ENCODE measurements around the gene SERGEF. TPM values are rescaled to one million over a fixed set of nuclear protein-coding genes. Genes with fewer than 3 reads are reported as not detected.

SERGEF gene
- total RNA-seq, 1 experiment from 2014 or later, result 26.1 TPM

- intact Hi-C loops (cut with micrococcal nuclease), result no loop called here
- POLR2A ChIA-PET, result interaction anchor here (0.9 kb wide), 1 partner anchor 16 kb away, joined by 3 read pairs; no protein-coding TSS in a partner anchor
- H3K9me3 Mint-ChIP-seq (ENCODE audit: unreplicated experiment), result no peaks in the 10 kb centered on the region
- BruUV-seq (replicated peaks), result no TSS peak
- TF ChIP-seq CTCF (IDR thresholded peaks at IDR 0.05; ENCODE audit: unreplicated experiment), result no peak
- H3K27ac Mint-ChIP-seq (ENCODE audit: low read depth, unreplicated experiment), result no peak overlapping the region
- DNase-seq (ENCODE audit: unreplicated experiment), result no peak
- H3K27me3 Mint-ChIP-seq (ENCODE audit: insufficient read depth, unreplicated experiment), result no peaks in the 10 kb centered on the region
- H3K36me3 Mint-ChIP-seq (ENCODE audit: insufficient read depth, unreplicated experiment), result no peaks in the 10 kb centered on the region
- no peaks in the 10 kb centered on the region for H3K4me1 Mint-ChIP-seq (ENCODE audit: insufficient read depth, unreplicated experiment)
- CTCF ChIA-PET, result no interaction called here
- no peak overlapping the region for H3K4me3 Mint-ChIP-seq (ENCODE audit: unreplicated experiment)
Observed at GRCh38 chr11:18027475-18027874, 14.6 kb upstream of the SERGEF start.

GRCh38 chr11:18022419-18022818 lies 9.6 kb upstream of the SERGEF start:
- intact Hi-C loops (cut with micrococcal nuclease), result no loop called here
- H3K4me1 Mint-ChIP-seq (ENCODE audit: insufficient read depth, unreplicated experiment), result no peaks in the 10 kb centered on the region

GRCh38 chr11:18019650-18020049 lies 6.8 kb upstream of the SERGEF start:
- Mint-ChIP-seq H3K4me3 (ENCODE audit: unreplicated experiment) (no peak overlapping the region), H3K27ac (ENCODE audit: low read depth, unreplicated experiment) (no peak overlapping the region), H3K9me3 (ENCODE audit: unreplicated experiment) (no peaks in the 10 kb centered on the region), H3K27me3 (ENCODE audit: insufficient read depth, unreplicated experiment) (no peaks in the 10 kb centered on the region), H3K4me1 (ENCODE audit: insufficient read depth, unreplicated experiment) (no peaks in the 10 kb centered on the region), H3K36me3 (ENCODE audit: insufficient read depth, unreplicated experiment) (no peaks in the 10 kb centered on the region)
- ChIA-PET POLR2A (no interaction called here), CTCF (no interaction called here)
- intact Hi-C loops (cut with micrococcal nuclease), result no loop called here
- no peak for TF ChIP-seq CTCF (IDR thresholded peaks at IDR 0.05; ENCODE audit: unreplicated experiment)
- no TSS peak for BruUV-seq (replicated peaks)
- no peak for DNase-seq (ENCODE audit: unreplicated experiment)

More at GRCh38 chr11:18022419-18022818, 9.6 kb upstream of the SERGEF start:
- H3K36me3 Mint-ChIP-seq (ENCODE audit: insufficient read depth, unreplicated experiment), result no peaks in the 10 kb centered on the region
- TF ChIP-seq CTCF (IDR thresholded peaks at IDR 0.05; ENCODE audit: unreplicated experiment), result no peak
- no peaks in the 10 kb centered on the region for H3K9me3 Mint-ChIP-seq (ENCODE audit: unreplicated experiment)
- ChIA-PET POLR2A (interaction anchor here (1.0 to 1.2 kb wide), 2 partner anchors 11 to 24 kb away, joined by 3 to 4 read pairs; no protein-coding TSS in a partner anchor), CTCF (interaction anchor here (1.1 kb wide), 1 partner anchor 44 kb away, joined by 3 read pairs; no protein-coding TSS in a partner anchor)
- no peak for DNase-seq (ENCODE audit: unreplicated experiment)
- no TSS peak for BruUV-seq (replicated peaks)
- no peak overlapping the region for H3K4me3 Mint-ChIP-seq (ENCODE audit: unreplicated experiment)
- no peak overlapping the region for H3K27ac Mint-ChIP-seq (ENCODE audit: low read depth, unreplicated experiment)
- H3K27me3 Mint-ChIP-seq (ENCODE audit: insufficient read depth, unreplicated experiment), result no peaks in the 10 kb centered on the region

- H3K9me3 Mint-ChIP-seq (ENCODE audit: unreplicated experiment), result no peaks in the 10 kb centered on the region
Observed at GRCh38 chr11:18016789-18017188, 3.9 kb upstream of the SERGEF start.

More at GRCh38 chr11:18016789-18017188, 3.9 kb upstream of the SERGEF start:
- ChIA-PET CTCF (interaction anchor here (1.1 kb wide), 1 partner anchor 286 kb away, joined by 3 read pairs; no protein-coding TSS in a partner anchor), POLR2A (interaction anchor here (0.7 kb wide), 1 partner anchor 13 kb away, joined by 3 read pairs; no protein-coding TSS in a partner anchor)
- H3K27me3 Mint-ChIP-seq (ENCODE audit: insufficient read depth, unreplicated experiment), result no peaks in the 10 kb centered on the region
- DNase-seq (ENCODE audit: unreplicated experiment), result no peak
- H3K36me3 Mint-ChIP-seq (ENCODE audit: insufficient read depth, unreplicated experiment), result no peaks in the 10 kb centered on the region
- peaks cover 7% of the 10 kb centered on the region for H3K4me1 Mint-ChIP-seq (ENCODE audit: insufficient read depth, unreplicated experiment)
- no peak for TF ChIP-seq CTCF (IDR thresholded peaks at IDR 0.05; ENCODE audit: unreplicated experiment)
- no peak overlapping the region for H3K27ac Mint-ChIP-seq (ENCODE audit: low read depth, unreplicated experiment)
- H3K4me3 Mint-ChIP-seq (ENCODE audit: unreplicated experiment), result no peak overlapping the region
- no TSS peak for BruUV-seq (replicated peaks)
- intact Hi-C loops (cut with micrococcal nuclease), result no loop called here
